Measurements from ENCODE around the gene CAMKMT. TPM values are rescaled to one million over a fixed set of nuclear protein-coding genes. Genes with fewer than 3 reads are reported as not detected.

Gene CAMKMT
- total RNA-seq, 3 donors from 2014 or later (not counting 1 experiment from before 2014, with no cell fraction given), result 18.1 to 25.0 (median 20.6) TPM

GRCh38 chr2:44459739-44460138 is 98.0 kb downstream of the CAMKMT start:
- no peaks in the 10 kb centered on the region for H3K27me3 Mint-ChIP-seq (ENCODE audit: low read depth in 2 of 2)
- no peak for TF ChIP-seq CTCF (IDR thresholded peaks at IDR 0.05)

GRCh38 chr2:44462934-44463849 is 101.4 kb downstream of the CAMKMT start:
- H3K27ac ChIP-seq (ENCODE audit: low read length), result no peak overlapping the region
- DNase-seq (no peak), ATAC-seq (no peak)
- Mint-ChIP-seq H3K9me3 (peaks cover 15 to 18% of the 10 kb centered on the region in 2 donors), H3K27me3 (ENCODE audit: low read depth in 2 of 2) (peaks cover 0 to 7% of the 10 kb centered on the region in 2 donors), H3K4me1 (no peaks in the 10 kb centered on the region), H3K27ac (no peak overlapping the region), H3K36me3 (peaks cover 19% of the 10 kb centered on the region), H3K4me3 (no peak overlapping the region)
- intact Hi-C loops (cut with micrococcal nuclease), result no loop called here
- H3K27me3 ChIP-seq (ENCODE audit: control insufficient read depth, insufficient read depth, low read length), result no peaks in the 10 kb centered on the region
- H3K9me3 ChIP-seq (ENCODE audit: control insufficient read depth, insufficient read depth, low read length), result peaks cover 4% of the 10 kb centered on the region
- WGBS (ENCODE audit: insufficient coverage), result no CpG with 5 or more reads among the region's 3 CpGs
- H3K36me3 ChIP-seq (ENCODE audit: control insufficient read depth, insufficient read depth, low read length), result no peaks in the 10 kb centered on the region
- no peak overlapping the region for H3K4me3 ChIP-seq (ENCODE audit: low read length)
- no peaks in the 10 kb centered on the region for H3K4me1 ChIP-seq (ENCODE audit: control insufficient read depth, insufficient read depth, low read length)
- TF ChIP-seq CTCF (IDR thresholded peaks at IDR 0.05), result no peak

More at GRCh38 chr2:44459739-44460138, 98.0 kb downstream of the CAMKMT start:
- Histone ChIP-seq H3K4me3 (ENCODE audit: low read length) (no peak overlapping the region), H3K27me3 (ENCODE audit: control insufficient read depth, insufficient read depth, low read length) (no peaks in the 10 kb centered on the region), H3K27ac (ENCODE audit: low read length) (no peak overlapping the region), H3K4me1 (ENCODE audit: control insufficient read depth, insufficient read depth, low read length) (no peaks in the 10 kb centered on the region), H3K36me3 (ENCODE audit: control insufficient read depth, insufficient read depth, low read length) (no peaks in the 10 kb centered on the region), H3K9me3 (ENCODE audit: control insufficient read depth, insufficient read depth, low read length) (peaks cover 4% of the 10 kb centered on the region)
- intact Hi-C loops (cut with micrococcal nuclease), result no loop called here
- peaks cover 19% of the 10 kb centered on the region for H3K36me3 Mint-ChIP-seq
- DNase-seq (no peak), ATAC-seq (no peak)
- H3K27ac Mint-ChIP-seq, result no peak overlapping the region
- H3K9me3 Mint-ChIP-seq, result peaks cover 8 to 15% of the 10 kb centered on the region in 2 donors
- H3K4me3 Mint-ChIP-seq, result no peak overlapping the region
- no peaks in the 10 kb centered on the region for H3K4me1 Mint-ChIP-seq
- no CpG with 5 or more reads among the region's 1 CpG for WGBS (ENCODE audit: insufficient coverage)

GRCh38 chr2:44464437-44464836 is 102.7 kb downstream of the CAMKMT start:
- H3K36me3 ChIP-seq (ENCODE audit: control insufficient read depth, insufficient read depth, low read length), result no peaks in the 10 kb centered on the region
- no peak for ATAC-seq
- peaks cover 0 to 7% of the 10 kb centered on the region in 2 donors for H3K27me3 Mint-ChIP-seq (ENCODE audit: low read depth in 2 of 2)
- H3K4me3 Mint-ChIP-seq, result no peak overlapping the region
- WGBS (ENCODE audit: insufficient coverage), result 100% methylated on average over 1 of the region's 1 CpG
- no peak for DNase-seq
- no peak overlapping the region for H3K27ac Mint-ChIP-seq
- no peaks in the 10 kb centered on the region for H3K4me1 Mint-ChIP-seq
- peaks cover 15 to 18% of the 10 kb centered on the region in 2 donors for H3K9me3 Mint-ChIP-seq
- intact Hi-C loops (cut with micrococcal nuclease), result no loop called here
- no peak overlapping the region for H3K27ac ChIP-seq (ENCODE audit: low read length)
- TF ChIP-seq CTCF (IDR thresholded peaks at IDR 0.05), result no peak
- peaks cover 19% of the 10 kb centered on the region for H3K36me3 Mint-ChIP-seq
- H3K27me3 ChIP-seq (ENCODE audit: control insufficient read depth, insufficient read depth, low read length), result no peaks in the 10 kb centered on the region
- H3K9me3 ChIP-seq (ENCODE audit: control insufficient read depth, insufficient read depth, low read length), result peaks cover 4% of the 10 kb centered on the region
- no peak overlapping the region for H3K4me3 ChIP-seq (ENCODE audit: low read length)
- no peaks in the 10 kb centered on the region for H3K4me1 ChIP-seq (ENCODE audit: control insufficient read depth, insufficient read depth, low read length)
